ENCODE results near the gene SLC22A17.

The SLC22A17 gene

DNA sequence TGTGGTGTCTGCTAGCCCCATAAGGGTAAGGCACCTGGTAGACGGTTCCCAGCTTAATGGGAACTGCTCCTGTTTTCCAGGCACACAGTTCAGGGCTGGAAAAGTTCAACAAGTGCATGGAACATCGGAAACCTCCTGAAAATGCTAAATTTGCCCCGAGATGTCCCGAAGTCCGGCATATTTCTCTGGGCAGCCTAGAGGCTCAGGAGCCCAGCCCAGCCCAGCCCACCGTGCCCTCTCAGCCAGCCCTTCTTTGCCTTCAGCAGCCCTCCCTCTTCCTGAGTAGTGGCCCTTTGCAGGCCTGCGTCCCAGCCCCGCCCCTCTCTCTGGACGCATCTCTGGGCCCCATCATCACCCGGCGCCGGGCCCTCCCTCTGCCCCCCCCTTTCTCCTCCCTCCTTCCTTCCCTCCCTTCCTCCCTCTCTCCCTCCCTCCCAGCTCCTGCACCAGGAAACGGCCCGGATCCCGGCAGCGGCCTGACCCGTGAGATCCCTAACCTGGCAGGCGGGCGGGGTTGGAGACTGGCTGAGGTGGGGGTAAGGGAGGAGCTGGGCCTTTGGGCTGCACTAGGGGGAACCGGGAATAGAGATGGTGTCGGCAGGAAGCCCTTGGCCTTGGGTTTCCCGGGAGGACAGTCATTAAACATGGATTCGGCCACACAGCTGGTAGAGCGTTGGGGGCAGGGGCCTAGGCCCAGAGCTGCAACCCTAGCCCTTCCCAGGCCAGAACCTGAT is 46.1 kb downstream of the SLC22A17 start, which contains the start of gene BCL2L2:
BCL2L2 (plus strand) TSS at position 422 of the 734 bp plus-strand sequence. CDS start 935 bp downstream, outside the sequence.
- TF ChIP-seq, protein P1, sequence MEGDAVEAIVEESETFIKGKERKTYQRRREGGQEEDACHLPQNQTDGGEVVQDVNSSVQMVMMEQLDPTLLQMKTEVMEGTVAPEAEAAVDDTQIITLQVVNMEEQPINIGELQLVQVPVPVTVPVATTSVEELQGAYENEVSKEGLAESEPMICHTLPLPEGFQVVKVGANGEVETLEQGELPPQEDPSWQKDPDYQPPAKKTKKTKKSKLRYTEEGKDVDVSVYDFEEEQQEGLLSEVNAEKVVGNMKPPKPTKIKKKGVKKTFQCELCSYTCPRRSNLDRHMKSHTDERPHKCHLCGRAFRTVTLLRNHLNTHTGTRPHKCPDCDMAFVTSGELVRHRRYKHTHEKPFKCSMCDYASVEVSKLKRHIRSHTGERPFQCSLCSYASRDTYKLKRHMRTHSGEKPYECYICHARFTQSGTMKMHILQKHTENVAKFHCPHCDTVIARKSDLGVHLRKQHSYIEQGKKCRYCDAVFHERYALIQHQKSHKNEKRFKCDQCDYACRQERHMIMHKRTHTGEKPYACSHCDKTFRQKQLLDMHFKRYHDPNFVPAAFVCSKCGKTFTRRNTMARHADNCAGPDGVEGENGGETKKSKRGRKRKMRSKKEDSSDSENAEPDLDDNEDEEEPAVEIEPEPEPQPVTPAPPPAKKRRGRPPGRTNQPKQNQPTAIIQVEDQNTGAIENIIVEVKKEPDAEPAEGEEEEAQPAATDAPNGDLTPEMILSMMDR (conservative IDR thresholded peaks at IDR 0.05; ENCODE audit: control insufficient read depth, insufficient read depth, low read depth, low read length), result no peak
- peak; percentile 83 for DNase-seq (ENCODE audit: low read depth)
- peak within 1 kb of the TSS; percentile 95 for H3K4me3 ChIP-seq (ENCODE audit: control insufficient read depth, low read depth, low read length)

DNA sequence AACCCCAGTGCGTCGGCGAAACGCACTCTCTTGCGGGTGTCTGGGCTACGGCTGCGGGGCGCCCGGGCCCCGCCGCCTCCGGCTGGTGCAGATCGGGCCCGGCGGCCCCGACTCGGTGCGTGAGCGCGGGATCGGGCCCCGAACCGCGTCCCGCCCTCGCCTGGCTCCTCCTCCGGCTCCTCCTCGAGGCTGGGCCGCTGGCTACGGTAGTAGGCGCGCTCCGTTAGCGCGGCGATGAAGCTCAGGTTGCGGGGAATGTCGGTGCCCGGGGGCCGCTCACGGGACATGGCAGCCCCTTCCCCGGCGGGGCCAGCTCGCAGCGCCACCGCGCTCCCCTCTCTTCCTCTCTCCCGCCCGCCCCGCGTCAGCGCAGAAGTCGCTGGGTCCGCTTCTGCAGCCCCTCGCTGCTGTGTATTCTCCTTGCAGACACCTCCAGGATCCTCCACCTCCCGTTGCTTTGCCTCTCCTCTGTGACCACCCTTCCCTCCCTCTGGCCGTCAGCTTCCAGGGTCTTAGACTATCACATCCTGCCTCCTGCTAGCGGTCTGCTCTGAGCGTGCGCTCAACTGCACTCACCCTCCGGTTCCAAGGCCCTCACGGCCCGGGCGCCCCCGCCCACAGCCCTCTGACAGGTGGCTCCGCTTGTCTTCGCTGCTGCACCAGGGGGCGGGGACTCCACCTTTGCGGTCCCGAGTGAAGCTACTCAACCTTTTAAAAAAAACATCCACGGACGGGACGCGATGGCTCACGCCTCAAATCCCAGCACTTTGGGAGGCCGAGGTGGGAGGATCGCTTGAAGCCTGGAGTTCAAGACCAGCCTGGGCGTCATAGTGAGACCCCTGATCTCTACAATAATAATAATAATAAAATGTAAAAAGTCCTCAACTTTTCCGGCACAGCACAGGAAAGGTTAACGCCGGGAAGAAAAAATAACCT is 50.1 kb downstream of the SLC22A17 start, which contains the start of gene PPP1R3E:
PPP1R3E (minus strand) TSS at position 570 of the 936 bp plus-strand sequence; CDS start at position 287, 283 bp downstream.
- H3K4me3 ChIP-seq (ENCODE audit: control insufficient read depth, low read depth, low read length), result peak within 1 kb of the TSS; percentile 65
- TF ChIP-seq, protein P1 (conservative IDR thresholded peaks at IDR 0.05; ENCODE audit: control insufficient read depth, insufficient read depth, low read depth, low read length), result no peak
- peak; percentile 43 for DNase-seq (ENCODE audit: low read depth)

DNA sequence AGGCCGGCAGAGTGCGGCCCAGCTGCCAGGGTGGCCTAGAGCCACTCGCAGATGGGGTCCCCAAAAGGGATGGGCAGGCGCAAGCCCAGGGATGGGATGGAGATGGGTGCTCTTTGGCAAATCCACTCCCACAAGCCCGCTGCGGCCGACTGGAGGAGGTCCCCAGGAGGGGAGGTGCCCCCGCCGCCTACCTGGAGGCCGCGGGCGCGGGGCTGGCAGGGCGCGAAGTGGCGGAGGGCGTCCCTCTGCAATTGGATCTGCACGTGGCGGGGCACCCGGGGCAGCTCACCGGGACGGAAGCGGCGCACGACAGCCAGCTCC is 50.8 kb downstream of the SLC22A17 start:
- no peak for DNase-seq (ENCODE audit: low read depth)
- TF ChIP-seq, protein P1 (conservative IDR thresholded peaks at IDR 0.05; ENCODE audit: control insufficient read depth, insufficient read depth, low read depth, low read length), result no peak
- peak overlapping the region; percentile 65 for H3K4me3 ChIP-seq (ENCODE audit: control insufficient read depth, low read depth, low read length)

DNA sequence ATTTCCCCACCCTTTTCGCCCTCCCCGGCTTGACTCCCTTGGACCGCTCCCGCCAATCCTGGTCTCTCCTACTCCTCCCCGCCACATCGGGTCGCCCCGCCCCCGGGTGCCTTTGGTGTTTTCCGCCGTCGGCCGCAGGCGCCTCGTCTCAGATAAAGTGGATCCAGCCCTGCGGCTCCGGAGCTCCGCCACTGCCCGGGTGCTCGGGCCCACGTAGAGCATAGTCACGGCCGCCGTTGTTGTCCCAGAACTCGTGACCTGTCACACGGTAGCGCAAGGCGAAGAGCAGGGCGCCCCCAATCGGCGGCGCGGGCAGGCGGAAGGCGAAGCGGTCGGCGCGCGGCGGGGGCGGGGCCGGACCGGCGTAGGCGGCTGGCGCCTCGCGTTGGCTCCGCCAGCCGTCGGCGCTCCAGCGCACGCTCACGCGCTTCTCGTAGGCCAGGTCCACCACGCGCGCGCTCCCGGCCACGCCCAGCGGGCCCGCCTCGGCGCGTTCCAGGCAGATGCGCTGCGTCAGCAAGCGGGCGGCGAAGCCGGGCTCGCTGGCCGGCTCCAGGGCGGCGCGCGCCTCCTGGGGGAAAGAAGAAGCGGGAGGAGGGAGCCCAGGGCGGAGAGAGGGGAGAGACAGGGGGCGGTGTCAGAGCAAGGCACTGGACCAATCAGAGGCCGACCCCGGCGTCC is 51.3 kb downstream of the SLC22A17 start:
- peak; percentile 97 for DNase-seq (ENCODE audit: low read depth)
- TF ChIP-seq, protein P1 (conservative IDR thresholded peaks at IDR 0.05; ENCODE audit: control insufficient read depth, insufficient read depth, low read depth, low read length), result peak; percentile 39
- H3K4me3 ChIP-seq (ENCODE audit: control insufficient read depth, low read depth, low read length), result peak overlapping the region; percentile 65

DNA sequence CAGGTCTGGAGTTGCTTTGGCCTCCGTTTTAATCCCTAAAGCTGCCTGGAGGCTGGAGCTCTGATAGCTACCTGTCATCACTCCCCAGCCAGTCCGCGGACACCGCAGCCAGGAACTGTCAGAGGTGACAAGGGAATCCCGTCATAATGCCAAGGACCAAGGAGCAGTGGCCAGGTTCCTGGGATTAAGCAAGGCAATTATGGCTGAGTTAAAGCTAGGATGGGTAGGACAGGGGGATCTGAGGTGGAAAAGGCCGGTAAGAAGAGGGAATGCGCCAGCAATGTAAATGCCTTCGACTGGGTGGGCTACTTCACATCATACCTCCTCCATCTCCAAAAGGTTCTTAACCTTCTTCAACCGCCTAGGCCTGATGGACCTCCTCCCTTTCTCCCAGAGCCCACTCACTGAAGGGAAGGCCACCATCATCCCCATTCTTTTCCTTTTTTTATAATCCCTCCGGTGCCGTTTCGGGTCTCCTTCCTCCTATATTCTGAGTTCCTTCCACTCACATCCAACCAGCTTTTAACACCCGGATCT is 51.9 kb downstream of the SLC22A17 start:
- TF ChIP-seq, protein P1 (conservative IDR thresholded peaks at IDR 0.05; ENCODE audit: control insufficient read depth, insufficient read depth, low read depth, low read length), result no peak
- DNase-seq (ENCODE audit: low read depth), result peak; percentile 34
- peak overlapping the region; percentile 64 for H3K4me3 ChIP-seq (ENCODE audit: control insufficient read depth, low read depth, low read length)
